Dermis blood vessel endothelial cell (primary cell): ENCODE results near the gene PCDHGB2. TPM values are rescaled to one million over a fixed set of nuclear protein-coding genes. Genes with fewer than 3 reads are reported as not detected.
"Not testable (repeated sequence)": the region's sequence is repeated elsewhere in the genome, so short reads cannot be mapped to it uniquely, and the experiment has no call there.

ENCODE experiments used
- DNase-seq: peaks from one replicate; pipeline ENCODE4 v3.0.0; 2010
- total RNA-seq: library from RNA; depleted of rRNA; stranded (reverse); fragments of >200 nt; gene quantifications from 2 replicates; pipeline ENCODE4 v1.2.3, GENCODE V29; 2014

The PCDHGB2 gene
- total RNA-seq = 0.51 and 1.7 TPM in 2 replicates

DNA sequence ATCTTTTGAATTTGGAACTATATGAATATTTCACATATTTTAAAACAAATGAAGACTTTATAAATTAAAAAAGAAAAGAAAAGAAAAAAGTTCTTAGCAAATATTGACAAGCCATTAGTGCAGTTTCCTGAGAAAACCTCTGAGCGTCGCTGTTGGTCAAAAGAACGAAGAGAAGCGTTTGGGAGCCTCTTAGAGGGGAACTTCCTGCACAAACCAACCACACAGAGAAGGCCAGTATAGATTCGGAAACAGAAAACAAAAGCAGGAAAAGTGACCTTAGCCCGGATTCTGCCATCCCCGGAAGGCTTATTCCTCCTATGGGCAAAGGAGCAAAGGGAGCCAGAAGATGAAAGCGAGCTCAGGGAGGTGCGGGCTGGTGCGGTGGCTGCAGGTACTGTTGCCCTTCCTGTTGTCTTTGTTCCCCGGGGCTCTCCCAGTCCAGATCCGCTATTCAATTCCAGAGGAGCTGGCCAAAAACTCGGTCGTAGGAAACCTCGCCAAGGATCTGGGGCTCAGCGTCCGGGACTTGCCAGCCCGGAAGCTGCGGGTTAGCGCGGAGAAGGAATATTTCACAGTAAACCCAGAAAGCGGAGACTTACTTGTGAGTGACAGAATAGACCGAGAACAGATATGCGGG is at the start of gene PCDHGB2:
PCDHGB2 (plus strand) TSS at position 205 of the 637 bp plus-strand sequence; CDS start at position 347, 142 bp downstream.
- peak; percentile 70 for DNase-seq

DNA sequence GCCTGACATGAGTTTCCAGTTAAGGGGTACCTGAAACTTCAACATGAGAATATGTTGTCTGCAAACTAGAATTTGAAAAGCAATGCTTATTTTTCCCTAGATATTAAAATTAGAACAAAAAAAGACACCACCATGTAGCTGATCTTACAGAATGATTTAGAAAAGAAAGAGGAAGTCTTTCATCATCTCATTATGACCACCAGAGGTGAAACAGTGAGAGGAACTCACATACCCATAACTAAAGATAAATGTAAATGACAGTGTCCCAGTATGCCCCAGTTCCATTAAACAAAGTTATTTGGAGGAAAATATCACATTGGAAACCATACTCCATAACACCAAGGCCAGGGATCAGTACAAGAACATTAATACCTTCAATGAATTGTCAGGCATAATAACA is 46.1 kb upstream of the PCDHGB2 start:
- DNase-seq = no peak

DNA sequence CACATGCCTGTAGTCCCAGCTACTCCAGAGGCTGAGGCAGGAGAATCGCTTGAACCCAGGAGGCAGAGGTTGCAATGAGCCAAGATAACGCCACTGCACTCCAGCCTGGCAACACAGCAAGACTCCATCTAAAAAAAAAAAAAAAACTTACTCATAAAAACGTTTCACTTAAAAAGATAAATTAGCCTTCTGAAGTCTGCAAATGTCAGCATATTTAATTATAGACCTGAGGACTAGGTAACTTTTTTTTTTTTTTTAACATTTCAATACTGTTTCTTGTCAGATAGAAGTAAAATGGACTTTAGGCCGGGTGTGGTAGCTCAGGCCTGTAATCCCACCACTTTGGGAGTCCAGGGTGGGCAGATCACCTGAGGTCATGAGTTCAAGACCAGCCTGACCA is 42.8 kb upstream of the PCDHGB2 start:
- not testable (repeated sequence) for DNase-seq

DNA sequence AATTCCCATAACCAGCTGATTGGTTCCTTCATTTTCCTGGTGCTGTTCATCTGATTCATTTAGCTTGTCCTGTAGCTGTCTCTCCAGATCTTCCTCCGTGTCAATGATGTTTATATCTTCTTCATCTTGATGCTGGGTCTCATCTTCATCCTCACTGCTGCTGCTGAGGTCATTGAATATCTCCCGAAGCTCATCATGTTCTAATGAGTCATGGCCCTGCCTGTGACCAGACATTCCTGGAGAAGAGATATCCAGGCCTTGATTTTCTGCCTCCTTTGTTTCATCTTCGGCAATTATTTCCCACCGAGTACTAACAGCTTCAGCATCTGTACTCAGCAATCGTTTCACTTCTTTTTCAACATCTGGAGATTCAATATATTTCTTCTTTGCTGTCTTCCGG is 40.6 kb upstream of the PCDHGB2 start:
- DNase-seq = no peak

DNA sequence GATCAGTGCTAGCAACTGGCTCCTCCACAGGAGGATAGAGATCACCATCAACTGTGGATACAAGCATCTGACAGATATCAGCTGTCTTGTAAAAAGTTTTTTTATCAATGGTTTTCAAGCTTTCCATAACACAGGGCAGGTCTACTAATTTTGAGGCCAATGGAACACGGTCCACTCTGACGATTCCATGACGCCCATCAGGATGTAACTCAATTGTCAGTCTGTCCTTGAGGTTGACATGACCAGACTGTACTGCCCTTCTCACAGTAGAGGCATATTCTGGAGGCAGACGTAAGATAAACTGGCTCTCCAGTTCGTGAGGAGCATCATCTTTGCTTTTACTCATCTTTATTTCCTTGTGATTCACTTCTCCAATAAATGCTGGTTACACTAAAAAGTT is 40.1 kb upstream of the PCDHGB2 start:
- DNase-seq = no peak

DNA sequence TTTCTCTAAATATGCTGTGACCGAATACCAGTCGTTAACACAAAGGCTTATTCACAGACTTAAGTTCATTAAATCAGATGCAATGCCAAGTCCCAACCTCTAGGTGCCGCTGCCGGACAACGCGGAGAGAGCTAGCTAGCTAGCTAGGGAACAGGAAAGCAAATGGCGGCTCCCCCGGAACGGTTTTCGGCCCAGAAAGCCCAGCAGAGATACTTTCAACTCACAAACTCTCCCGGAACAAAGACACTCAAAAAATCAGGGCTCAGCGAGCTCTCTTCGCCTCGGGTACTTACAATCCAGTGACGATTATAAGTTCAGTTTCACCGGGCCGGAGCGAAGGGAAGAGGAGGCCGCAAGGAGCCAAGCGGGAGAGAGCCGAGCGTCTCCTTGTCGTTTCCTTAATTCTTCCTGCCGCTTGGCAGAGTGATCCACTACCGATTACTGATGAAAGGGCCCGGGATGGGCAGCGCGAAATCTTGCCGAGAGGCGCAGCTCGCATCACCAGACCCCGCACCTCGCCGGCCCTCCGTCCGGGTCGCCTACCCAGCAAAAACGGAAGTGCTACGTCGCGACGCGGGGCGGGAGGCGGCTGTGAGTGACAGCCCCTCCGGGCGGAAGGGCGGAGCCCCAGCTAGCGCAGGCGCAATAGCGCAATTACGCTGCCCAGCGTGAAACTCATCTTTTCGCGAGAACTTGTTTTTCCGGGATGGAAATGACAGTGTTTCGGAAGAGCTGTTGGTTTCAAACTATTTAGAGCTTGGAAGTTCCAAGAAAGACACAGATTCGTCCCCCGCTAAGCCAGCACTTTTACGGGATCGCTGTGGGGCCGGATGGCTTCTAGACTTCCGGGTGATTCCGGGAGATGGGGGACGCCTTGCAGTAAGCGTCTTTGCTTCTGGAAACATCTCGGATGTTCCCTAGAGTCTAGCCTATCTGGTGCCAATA is 39.3 kb upstream of the PCDHGB2 start, which contains the start of gene TAF7:
TAF7 (minus strand) TSS at position 560 of the 945 bp plus-strand sequence. CDS start 740 bp downstream, outside the sequence.
- DNase-seq = peak; percentile 98

DNA sequence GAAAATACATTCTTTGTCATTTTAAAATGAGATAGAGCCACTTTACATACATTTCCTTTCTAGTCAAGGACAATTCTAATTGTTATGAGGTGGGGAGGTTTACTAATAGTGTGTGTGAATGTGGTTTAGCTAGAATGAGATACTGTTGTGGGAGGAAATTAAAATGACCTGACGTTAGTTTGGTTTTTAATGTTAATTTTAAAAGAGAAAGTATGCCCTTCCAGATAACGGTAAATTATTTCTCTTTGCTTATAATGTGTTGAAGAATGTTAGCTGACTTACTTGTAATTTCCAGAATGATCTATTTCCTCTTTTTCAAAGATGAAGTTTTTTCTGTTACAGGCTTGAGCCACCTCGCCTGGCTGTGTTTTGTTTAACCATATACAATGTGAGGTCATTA is 37.5 kb upstream of the PCDHGB2 start:
- no peak for DNase-seq

DNA sequence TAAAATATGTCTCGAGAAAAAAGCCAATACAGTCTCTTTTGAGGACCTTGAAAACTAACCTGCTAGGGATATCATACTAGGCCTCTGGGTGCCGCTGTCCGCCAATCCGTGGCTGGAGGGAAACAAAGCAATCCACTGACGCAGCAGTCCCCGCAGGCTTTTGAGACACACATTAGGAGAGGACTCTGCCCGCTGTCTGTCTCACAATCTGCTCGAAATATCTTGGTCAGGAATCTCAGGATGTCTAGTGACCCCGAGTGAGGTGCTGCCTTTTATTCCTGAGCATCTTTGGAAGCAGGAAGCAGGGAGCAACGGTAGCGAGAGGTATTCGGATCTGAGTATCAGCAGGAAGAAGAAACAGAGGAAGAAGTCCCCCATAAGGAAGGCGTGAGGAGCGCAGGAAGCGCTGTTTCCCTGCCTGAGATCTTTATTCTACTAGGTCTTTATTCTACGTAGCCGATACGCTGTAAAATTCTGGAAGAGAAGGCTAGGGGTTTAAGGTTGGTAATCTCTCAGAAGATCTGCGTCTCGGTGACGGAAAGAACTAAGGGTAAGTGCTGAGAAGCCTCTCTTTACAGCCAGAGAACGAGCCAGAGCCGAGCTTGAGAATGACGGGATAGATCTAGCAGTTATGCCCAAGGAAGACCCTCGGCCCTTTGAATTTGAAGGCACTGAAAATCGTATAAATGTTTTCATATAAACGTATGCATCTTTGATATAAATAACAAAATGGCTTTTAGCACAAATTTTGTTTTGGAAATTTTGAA is 33.5 kb upstream of the PCDHGB2 start:
- peak; percentile 86 for DNase-seq

DNA sequence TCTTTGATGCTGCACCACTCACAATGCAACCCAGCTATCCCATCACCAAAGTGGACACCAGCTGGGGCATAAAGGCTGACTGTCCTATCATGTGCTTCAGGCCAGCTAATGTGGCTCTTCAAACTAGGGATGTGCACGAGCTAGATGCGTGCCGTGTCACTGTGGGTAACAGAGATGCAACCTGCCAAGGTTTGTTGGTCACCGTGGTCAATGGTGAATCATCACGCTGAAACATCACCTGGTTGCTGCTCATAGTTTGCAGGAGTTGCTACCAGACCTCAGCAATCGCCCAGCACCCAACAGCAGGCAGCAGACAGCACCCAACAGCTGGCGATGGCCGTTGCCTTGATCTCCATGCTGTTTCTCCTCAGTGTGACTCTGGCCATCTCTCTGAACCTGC is 31.6 kb upstream of the PCDHGB2 start:
- no peak for DNase-seq

DNA sequence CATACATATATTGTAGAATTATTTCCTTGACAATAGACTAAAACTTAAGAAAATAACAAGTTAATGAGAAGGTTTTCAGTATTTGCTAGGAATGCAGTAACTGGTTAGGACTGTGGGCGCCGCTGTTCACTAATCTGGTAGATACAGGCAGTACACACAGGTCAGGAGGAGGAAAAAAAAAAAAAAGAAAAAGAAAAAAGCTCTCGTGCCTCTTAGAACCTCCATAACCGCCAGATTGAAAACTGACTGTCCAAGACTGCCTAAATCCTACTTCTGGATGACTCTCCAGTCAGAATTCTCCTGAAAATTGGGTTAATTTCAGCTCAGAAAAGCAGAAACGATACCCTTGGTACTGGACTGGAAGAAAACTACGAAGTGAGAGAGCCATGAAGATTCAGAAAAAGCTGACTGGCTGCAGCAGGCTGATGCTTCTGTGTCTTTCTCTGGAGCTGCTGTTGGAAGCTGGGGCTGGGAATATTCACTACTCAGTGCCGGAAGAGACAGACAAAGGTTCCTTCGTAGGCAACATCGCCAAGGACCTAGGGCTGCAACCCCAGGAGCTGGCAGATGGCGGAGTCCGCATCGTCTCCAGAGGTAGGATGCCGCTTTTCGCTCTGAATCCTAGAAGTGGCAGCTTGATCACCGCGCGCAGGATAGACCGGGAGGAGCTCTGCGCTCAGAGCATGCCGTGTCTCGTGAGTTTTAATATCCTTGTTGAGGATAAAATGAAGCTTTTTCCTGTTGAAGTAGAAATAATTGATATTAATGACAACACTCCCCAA is 29.3 kb upstream of the PCDHGB2 start, which contains the start of gene PCDHGA1:
PCDHGA1 (plus strand) TSS at position 216 of the 782 bp plus-strand sequence.
- peak; percentile 75 for DNase-seq

DNA sequence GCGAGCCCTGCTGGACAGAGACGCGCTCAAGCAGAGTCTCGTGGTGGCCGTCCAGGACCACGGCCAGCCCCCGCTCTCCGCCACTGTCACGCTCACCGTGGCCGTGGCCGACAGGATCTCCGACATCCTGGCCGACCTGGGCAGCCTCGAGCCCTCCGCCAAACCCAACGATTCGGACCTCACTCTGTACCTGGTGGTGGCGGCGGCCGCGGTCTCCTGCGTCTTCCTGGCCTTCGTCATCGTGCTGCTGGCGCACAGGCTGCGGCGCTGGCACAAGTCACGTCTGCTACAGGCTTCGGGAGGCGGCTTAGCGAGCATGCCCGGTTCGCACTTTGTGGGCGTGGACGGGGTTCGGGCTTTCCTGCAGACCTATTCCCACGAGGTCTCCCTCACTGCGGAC is 27.2 kb upstream of the PCDHGB2 start:
- not testable (repeated sequence) for DNase-seq

DNA sequence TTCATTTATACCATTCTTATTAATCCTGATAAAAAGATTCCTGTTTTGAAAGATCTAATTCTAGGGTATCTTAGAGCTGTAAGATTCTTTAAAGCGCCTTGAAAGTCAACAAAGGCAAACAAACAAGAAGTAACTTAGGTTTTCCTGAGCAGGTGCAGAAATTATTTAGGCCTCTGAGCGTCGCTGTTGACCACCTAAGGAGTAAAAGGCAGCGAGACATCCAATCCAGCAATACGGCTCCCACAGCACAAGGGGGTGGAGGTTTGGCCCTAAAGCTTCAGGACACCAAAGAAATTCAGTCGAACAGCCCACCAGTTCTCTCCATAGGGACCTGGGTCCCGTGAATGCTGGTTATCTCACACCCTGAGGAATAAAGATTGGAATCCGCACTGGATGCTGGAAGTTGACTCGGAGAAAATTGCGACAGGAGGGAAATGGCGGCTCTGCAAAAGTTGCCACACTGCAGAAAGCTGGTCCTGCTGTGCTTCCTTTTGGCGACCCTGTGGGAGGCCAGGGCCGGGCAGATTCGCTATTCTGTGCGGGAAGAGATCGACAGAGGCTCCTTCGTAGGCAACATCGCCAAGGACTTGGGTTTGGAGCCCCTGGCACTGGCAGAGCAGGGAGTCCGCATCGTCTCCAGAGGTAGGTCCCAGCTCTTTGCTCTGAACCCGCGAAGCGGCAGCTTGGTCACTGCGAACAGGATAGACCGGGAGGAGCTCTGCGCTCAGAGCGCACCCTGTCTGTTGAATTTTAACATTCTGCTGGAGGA is 21.1 kb upstream of the PCDHGB2 start, which contains the start of gene PCDHGA2:
PCDHGA2 (plus strand) TSS at position 223 of the 769 bp plus-strand sequence.
- peak; percentile 72 for DNase-seq

DNA sequence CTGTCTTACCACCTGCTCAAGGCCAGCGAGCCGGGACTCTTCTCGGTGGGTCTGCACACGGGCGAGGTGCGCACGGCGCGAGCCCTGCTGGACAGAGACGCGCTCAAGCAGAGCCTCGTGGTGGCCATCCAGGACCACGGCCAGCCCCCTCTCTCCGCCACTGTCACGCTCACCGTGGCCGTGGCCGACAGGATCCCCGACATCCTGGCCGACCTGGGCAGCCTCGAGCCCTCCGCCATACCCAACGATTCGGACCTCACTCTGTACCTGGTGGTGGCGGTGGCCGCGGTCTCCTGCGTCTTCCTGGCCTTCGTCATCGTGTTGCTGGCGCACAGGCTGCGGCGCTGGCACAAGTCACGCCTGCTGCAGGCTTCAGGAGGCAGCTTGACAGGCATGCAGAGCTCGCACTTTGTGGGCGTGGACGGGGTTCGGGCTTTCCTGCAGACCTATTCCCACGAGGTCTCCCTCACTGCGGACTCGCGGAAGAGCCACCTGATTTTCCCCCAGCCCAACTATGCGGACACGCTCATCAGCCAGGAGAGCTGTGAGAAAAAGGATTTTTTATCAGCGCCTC is 18.9 kb upstream of the PCDHGB2 start:
- not testable (repeated sequence) for DNase-seq

DNA sequence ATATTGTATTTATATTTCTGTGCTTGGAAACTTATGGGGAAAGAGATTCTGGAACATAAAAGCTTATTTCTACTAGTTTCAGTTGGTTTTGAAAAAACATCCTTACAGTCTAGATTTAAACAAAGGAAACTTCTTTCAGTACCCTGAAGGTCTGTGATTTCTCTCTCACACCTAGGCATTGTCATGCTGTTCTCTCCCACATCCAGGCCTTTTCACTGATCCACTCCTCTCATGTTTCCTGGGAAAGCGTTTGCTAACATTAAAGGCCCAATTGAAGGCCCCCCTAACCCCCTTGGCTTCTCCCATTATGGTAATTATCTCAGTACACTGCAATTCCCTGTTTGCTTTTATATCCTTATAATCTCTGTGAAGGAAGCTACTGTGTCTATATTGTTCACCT is 17.0 kb upstream of the PCDHGB2 start:
- no peak for DNase-seq

DNA sequence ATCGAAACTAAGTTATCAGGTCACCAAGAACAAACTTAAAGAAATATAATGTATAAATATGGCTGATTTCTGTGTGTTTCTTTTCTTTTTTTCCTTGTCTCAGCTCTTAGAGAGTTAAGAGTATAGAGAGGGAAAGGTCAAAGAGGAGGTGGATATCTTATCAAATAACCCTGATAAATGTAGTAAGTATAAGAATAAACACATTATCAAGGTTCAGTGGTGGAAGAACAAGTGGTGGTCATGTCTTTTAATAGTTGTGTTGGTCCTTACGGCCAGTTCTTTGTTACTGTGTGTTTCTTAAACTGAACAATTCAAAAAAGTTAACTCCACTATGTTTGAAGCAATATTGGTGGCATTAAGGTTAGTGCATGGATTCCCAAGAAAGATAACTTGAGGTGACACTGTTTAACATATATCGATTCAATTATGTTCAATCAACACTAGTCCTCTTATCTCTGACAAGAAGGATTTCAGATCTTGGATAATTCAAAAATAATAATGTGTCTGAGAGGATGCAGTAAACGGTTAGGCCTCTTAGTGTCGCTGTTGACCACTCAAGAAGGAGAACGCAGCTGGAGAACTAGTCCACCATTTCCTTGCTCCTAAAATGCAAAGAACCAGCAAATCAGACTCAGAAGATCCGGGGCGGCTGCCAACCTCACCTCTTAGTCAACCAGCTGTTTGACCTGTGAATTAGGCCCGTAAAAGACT is 16.4 kb upstream of the PCDHGB2 start, which contains the start of gene PCDHGA3:
PCDHGA3 (plus strand) TSS at position 588 of the 711 bp plus-strand sequence. CDS start 205 bp downstream, outside the sequence.
- peak; percentile 78 for DNase-seq

DNA sequence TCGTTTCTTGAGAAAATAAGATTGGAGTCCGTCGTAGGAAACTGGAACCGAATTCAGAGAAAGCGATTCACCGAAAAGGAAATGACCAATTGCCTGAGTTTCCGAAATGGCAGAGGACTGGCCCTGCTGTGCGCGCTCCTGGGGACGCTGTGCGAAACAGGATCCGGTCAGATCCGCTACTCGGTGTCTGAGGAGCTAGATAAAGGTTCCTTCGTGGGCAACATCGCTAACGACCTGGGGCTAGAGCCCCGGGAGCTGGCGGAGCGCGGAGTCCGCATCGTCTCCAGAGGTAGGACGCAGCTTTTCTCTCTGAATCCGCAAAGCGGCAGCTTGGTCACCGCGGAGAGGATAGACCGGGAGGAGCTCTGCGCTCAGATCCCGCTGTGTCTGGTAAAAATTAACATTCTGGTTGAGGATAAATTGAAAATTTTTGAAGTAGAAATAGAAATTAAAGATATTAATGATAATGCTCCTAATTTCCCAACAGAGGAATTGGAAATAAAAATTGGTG is 15.8 kb upstream of the PCDHGB2 start:
- no peak for DNase-seq

DNA sequence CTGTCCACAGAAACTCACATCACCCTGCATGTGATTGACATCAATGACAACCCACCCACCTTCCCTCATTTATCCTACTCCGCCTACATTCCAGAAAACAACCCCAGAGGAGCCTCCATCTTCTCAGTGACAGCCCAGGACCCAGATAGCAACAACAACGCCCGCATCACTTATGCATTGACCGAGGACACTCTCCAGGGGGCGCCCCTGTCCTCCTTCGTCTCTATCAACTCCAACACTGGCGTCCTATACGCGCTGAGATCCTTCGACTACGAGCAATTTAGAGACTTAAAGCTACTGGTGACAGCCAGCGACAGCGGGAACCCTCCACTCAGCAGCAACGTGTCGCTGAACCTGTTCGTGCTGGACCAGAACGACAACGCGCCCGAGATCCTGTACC is 14.5 kb upstream of the PCDHGB2 start:
- DNase-seq = no peak

DNA sequence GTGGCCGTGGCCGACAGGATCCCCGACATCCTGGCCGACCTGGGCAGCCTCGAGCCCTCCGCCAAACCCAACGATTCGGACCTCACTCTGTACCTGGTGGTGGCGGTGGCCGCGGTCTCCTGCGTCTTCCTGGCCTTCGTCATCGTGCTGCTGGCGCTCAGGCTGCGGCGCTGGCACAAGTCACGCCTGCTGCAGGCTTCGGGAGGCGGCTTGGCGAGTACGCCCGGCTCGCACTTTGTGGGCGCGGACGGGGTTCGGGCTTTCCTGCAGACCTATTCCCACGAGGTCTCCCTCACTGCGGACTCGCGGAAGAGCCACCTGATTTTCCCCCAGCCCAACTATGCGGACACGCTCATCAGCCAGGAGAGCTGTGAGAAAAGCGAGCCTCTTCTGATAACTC is 13.8 kb upstream of the PCDHGB2 start:
- not testable (repeated sequence) for DNase-seq

DNA sequence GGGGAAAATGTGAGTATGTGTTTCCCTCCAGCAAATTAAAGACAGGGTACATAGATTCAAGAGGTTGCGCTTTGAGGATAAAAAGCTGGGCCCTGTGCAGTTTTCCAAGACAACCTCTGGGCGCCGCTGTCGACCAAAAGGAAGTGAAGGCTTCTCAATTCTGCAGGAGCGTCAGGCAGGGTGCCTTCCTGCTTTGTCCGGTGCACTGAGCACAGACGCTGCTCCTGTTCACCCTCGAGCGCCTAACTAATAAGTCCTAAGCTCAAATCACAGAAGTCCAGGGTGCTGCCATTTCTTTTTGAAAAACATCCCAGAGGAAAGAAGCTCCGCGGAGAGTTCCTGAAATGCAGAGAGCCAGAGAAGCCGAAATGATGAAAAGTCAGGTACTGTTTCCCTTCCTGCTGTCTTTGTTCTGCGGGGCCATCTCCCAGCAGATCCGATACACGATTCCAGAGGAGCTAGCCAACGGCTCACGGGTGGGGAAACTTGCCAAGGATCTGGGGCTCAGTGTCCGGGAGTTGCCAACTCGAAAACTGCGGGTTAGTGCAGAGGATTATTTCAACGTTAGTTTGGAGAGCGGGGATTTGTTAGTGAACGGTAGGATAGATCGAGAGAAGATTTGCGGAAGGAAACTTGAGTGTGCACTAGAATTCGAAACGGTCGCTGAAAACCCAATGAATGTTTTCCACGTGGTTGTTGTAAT is 9.7 kb upstream of the PCDHGB2 start, which contains the start of gene PCDHGB1:
PCDHGB1 (plus strand) TSS at position 183 of the 703 bp plus-strand sequence; CDS start at position 345, 162 bp downstream.
- peak; percentile 62 for DNase-seq
